AG08396 (cell line): Measurements from ENCODE around the gene DONSON.
A peak's percentile ranks its signal among the peaks of the same experiment; 100 is the strongest.

Experiments
- DNase-seq: peaks from one replicate; pipeline ENCODE4 v3.0.0; 2012; ENCODE audit warnings: low spot score, mixed read lengths

The DONSON gene

GRCh38 chr21:33561373-33561772, 27.1 kb downstream of the DONSON start:
- DNase-seq: no peak

GRCh38 chr21:33560965-33561364, 27.5 kb downstream of the DONSON start:
- DNase-seq: no peak

GRCh38 chr21:33559813-33560212, 28.7 kb downstream of the DONSON start:
- DNase-seq: no peak

GRCh38 chr21:33558777-33559421, 29.6 kb downstream of the DONSON start:
- DNase-seq: no peak

DNA sequence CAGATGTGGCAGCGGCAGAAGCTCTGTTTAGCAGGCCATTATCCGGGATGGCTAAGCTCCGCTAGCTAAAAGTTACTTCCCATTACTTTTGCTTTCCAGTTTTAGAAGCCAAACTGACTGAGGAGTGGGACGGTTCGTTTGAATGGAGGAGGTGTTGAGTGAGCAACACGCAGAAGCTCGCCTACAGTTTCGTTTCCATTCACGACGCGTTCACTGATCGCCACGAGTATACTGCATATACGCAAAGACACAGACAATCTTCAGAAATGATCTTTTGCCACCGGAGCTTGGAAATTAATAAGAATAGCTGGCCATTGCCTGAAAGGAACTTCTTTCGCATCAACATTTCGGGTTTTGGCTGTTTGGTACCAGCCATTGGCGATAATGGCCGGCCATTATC, 31.0 kb downstream of the DONSON start:
- DNase-seq: no peak

DNA sequence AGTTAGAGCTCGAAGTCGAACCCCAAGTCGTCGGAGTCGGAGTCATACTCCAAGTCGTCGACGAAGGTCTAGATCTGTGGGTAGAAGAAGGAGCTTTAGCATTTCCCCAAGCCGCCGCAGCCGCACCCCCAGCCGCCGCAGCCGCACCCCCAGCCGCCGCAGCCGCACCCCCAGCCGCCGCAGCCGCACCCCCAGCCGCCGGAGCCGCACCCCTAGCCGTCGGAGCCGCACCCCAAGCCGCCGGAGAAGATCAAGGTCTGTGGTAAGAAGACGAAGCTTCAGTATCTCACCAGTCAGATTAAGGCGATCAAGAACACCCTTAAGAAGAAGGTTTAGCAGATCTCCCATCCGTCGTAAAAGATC, 33.5 kb downstream of the DONSON start:
- DNase-seq: no peak

GRCh38 chr21:33554236-33554981, 34.1 kb downstream of the DONSON start:
- DNase-seq: no peak

DNA sequence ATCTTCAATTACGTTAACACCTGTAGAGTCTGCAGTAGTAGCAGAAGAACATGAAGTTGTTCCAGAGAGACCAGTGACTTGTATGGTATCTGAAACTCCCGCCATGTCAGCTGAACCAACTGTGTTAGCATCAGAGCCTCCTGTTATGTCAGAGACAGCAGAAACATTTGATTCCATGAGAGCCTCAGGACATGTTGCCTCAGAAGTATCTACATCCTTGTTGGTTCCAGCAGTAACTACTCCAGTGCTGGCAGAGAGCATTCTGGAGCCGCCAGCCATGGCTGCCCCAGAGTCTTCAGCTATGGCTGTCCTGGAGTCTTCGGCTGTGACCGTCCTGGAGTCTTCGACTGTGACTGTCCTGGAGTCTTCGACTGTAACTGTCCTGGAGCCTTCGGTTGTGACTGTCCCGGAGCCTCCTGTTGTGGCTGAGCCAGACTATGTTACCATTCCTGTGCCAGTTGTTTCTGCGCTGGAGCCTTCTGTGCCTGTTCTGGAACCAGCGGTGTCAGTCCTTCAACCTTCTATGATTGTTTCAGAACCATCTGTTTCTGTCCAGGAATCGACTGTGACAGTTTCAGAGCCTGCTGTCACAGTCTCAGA, 35.4 kb downstream of the DONSON start:
- no peak for DNase-seq

DNA sequence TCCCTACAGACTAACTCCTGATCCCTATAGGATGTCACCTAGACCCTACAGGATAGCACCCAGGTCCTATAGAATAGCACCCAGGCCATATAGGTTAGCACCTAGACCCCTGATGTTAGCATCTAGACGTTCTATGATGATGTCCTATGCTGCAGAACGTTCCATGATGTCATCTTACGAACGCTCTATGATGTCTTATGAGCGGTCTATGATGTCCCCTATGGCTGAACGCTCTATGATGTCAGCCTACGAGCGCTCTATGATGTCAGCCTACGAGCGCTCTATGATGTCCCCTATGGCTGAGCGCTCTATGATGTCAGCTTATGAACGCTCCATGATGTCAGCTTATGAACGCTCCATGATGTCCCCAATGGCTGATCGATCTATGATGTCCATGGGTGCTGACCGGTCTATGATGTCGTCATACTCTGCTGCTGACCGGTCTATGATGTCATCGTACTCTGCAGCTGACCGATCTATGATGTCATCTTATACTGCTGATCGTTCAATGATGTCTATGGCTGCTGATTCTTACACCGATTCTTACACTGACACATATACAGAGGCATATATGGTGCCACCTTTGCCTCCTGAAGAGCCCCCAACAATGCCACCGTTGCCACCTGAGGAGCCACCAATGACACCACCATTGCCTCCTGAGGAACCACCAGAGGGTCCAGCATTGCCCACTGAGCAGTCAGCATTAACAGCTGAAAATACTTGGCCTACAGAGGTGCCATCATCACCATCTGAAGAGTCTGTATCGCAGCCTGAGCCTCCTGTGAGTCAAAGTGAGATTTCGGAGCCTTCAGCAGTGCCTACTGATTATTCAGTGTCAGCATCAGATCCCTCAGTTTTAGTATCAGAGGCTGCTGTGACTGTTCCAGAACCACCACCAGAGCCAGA, 36.1 kb downstream of the DONSON start:
- DNase-seq: no peak

GRCh38 chr21:33551664-33552063, 36.8 kb downstream of the DONSON start:
- DNase-seq: no peak

GRCh38 chr21:33550772-33551660, 37.5 kb downstream of the DONSON start:
- no peak for DNase-seq

- DNase-seq: no peak
Measured at GRCh38 chr21:33549848-33550771, 38.4 kb downstream of the DONSON start.

GRCh38 chr21:33546086-33546485, 42.4 kb downstream of the DONSON start:
- no peak for DNase-seq

DNA sequence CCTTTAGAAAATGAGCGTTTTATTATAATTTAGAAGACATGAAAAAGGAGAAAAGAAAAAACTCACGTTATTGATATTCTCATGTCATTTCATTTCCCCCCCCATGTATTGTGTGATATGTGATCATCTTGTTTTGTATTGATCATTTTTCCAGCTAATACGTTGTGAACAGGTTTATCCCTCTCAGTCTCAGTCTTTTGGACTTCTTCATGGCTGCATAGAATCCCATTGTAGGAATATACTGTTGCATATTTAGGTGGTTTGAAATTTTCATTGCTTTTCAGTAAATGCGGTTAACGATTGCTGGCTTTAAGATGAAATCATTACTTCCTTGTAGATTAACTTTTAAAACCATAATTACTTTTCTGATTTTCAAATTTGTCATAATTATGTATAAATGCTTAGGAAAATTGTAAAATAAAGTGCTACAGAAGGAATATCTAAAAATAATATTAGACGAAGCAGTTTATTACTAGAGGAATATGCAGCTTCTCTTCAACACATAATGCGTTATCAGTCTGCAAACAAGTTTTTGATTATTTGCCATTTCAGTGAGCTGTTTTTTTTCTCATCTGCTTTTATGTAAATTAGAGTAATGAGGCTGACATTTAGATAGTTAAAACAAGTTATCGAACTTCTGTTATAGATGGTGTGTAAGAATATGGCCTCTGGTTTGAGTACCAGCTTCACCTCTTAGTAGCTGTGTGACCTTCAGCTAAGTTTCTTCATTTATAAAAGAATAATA, 43.9 kb downstream of the DONSON start:
- DNase-seq: no peak

DNA sequence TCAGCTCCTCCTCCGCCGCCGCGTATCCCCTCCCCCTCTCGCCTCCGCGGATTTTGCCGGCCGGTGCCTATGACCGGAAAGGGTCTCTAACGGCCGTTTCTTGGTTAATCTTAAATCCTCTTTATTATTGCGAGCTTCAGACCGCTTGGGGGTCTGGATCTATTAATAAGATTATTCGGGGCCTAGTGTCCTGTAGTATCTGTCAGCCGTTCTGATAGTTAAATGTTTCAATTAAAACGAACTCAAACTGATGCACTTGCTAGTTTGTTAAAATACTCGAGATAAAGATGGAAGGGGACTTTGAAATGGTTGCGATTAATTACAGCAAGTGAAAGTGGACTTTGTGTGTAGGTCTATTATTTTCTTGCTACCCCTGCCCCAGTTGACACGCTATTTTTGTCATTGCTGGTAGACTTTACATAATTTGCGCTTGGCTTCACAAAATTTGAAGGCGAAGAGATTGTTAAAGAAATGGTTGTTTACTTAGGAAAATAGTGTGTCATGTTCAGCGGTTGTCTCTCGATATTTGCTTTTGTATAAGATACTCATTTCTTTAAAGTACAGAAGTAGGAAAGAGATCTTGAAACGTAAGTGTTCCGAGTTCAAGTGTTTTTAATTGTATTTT, 44.9 kb downstream of the DONSON start:
- no peak for DNase-seq

DNA sequence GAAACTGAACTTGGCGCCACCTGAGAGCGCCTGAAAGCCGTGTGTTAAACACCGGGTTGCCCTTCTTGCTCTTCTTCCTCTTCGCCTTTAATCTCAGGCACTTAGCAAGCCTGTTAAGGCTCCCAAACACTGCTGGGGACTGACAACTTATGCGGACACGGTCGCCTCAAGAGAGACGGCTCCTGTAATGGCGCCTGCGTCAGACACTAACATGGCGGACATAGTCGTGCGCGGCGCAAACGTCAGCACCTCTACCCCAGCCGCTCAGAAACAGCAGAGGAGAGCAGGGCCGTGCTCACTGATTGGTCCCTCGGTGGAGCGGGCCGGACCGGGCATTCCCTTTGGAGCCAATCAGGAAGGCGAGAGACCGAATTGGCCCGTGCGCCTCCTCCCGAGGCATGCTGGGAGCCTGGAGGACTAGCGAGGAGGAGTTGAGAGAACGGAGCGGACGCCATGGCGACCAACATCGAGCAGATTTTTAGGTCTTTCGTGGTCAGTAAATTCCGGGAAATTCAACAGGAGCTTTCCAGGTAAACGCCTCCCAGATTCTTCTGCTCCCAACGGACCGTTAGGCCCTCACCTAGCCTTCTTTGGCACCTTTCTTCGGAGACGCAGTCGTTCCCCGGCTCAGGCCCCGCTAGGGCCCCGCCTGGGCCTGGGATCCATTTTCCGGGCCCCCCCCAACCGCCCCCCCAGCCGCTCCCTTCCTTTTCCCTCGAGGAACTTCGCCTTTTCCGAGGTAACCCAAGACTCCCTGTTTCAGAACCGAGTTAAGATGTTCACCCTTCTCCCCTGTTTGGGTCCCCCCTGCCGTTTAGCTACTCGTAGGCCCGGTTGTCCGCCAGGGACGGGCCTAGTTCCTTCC, 45.6 kb downstream of the DONSON start, which contains the start of gene SON:
Gene SON (plus strand): TSS at position 399 of the 865 bp plus-strand sequence. CDS start 55 bp downstream, at position 454.
- peak; percentile 97 for DNase-seq

DNA sequence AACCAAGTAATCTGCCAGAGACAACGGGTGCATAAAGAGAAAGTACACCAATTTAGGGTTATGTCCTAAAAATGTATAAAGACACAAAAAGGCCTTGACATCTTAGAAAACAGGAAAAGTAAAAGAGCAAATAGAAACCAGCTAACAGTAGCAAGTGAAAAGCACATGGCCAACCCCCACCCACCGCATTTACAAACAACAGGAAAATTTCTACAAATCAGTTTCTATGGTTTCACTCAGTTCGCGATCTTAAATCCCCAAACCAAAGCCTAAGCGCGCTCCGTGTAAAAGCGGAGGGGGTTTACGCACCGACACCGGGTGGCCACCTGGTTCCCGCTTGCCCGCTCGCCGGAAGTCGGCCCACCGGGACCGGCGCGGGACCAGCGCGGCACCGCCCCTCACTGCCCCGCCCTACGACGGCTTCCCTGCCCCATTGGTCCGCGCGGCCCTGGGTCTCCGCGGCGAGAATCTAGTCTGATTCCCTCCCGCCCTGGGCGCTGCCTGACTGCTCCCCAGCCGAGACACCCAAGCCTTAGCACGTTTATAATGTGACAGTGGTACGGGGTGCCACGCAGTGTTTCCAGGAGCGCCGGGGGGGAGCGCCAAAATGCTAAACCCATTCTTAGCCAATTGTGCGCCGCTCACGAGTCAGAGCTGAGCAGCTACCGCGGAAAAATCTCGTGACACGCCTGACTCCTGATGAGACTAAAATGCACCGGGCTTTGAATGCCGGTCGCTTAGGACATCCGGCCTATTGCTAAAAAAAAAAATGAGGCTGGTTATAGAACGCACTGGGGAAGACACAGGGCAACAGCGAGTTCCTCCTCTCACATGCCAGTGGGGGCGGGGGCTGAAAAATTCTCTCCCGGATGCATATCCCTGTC, 46.5 kb downstream of the DONSON start, which contains the start of gene GART:
Gene GART (minus strand): TSS at position 362 of the 884 bp plus-strand sequence. CDS start 2,802 bp downstream, outside the sequence.
- peak; percentile 86 for DNase-seq
